ENCODE data around the gene VAPB. TPM values are rescaled to one million over a fixed set of nuclear protein-coding genes. Genes with fewer than 3 reads are reported as not detected.

VAPB gene
- total RNA-seq, 1 experiment from 2014 or later: 65.1 TPM

GRCh38 chr20:58418949-58419748 lies 30.1 kb downstream of the VAPB start:
- Histone ChIP-seq H4K91ac (ENCODE audit: insufficient read length, low read depth, low read length) (no peak overlapping the region), H2BK20ac (ENCODE audit: low read depth, low read length, poor library complexity, severe bottlenecking) (no peak overlapping the region), H3K18ac (ENCODE audit: insufficient read length, low read depth, low read length) (no peak overlapping the region), H4K8ac (replicated peaks; ENCODE audit: insufficient read length, low read depth, low read length) (no peak overlapping the region), H3K27ac (ENCODE audit: insufficient read length, low read depth, low read length) (no peak overlapping the region), H4K20me1 (ENCODE audit: control insufficient read depth, insufficient read depth, insufficient read length) (no peaks in the 10 kb centered on the region), H3K56ac (ENCODE audit: insufficient read length, low read depth, low read length) (no peak overlapping the region), H3K23me2 (ENCODE audit: insufficient read length, low read depth, low read length, poor library complexity, severe bottlenecking) (no peaks in the 10 kb centered on the region), H3K4me2 (ENCODE audit: insufficient read depth, insufficient read length, low read length) (no peak overlapping the region), H3K27me3 (ENCODE audit: insufficient read depth, low read length) (no peaks in the 10 kb centered on the region), H3K4me1 (ENCODE audit: insufficient read depth, low read length) (peaks cover 5% of the 10 kb centered on the region; the same call in 1 of the 2 replicates), H3K79me1 (ENCODE audit: insufficient read depth, low read depth, low read length, poor library complexity, severe bottlenecking) (no peaks in the 10 kb centered on the region), H2BK15ac (ENCODE audit: low read depth, low read length) (no peak overlapping the region), H3K14ac (ENCODE audit: insufficient read depth, low read length) (no peak overlapping the region), H3K9ac (ENCODE audit: extremely low read depth, insufficient read length, low read length) (no peak overlapping the region), H3K23ac (ENCODE audit: insufficient read length, low read depth, low read length) (no peak overlapping the region), H3T11ph (ENCODE audit: low read length) (no peak overlapping the region), H2BK12ac (ENCODE audit: insufficient read length, low read depth, low read length) (no peak overlapping the region), H4K5ac (ENCODE audit: insufficient read length, low read depth, low read length) (no peak overlapping the region), H2BK5ac (ENCODE audit: insufficient read length, low read length) (no peak overlapping the region), H3K79me2 (ENCODE audit: insufficient read depth, low read length) (peaks cover 2% of the 10 kb centered on the region; the same call in 1 of the 2 replicates), H2BK120ac (ENCODE audit: low read depth, low read length, poor library complexity, severe bottlenecking) (no peak overlapping the region), H3K9me3 (ENCODE audit: control insufficient read depth, low read depth, low read length) (no peaks in the 10 kb centered on the region), H2AFZ (ENCODE audit: low read length) (no peak overlapping the region), H3K4ac (ENCODE audit: low read depth, low read length) (no peak overlapping the region), H2AK5ac (ENCODE audit: insufficient read length, low read length) (no peak overlapping the region)
- H3K9me3 Mint-ChIP-seq: peaks cover 6% of the 10 kb centered on the region in 2 experiments
- WGBS (ENCODE audit: extremely low coverage, insufficient read length, low lambda C conversion rate): no CpG with 5 or more reads among the region's 5 CpGs
- H3K4me3 Mint-ChIP-seq: no peak overlapping the region
- H3K27me3 Mint-ChIP-seq (ENCODE audit: low read depth): no peaks in the 10 kb centered on the region
- no peak for TF ChIP-seq CTCF (conservative IDR thresholded peaks at IDR 0.05)
- H3K36me3 Mint-ChIP-seq (ENCODE audit: insufficient read depth in 1 of 3, low read depth in 3 of 3): peaks cover 22 to 32% (median 31%) of the 10 kb centered on the region in 3 experiments
- DNase-seq: no peak
- peaks cover 61 to 71% of the 10 kb centered on the region in 2 experiments for H3K4me1 Mint-ChIP-seq
- H3K27ac Mint-ChIP-seq: no peak overlapping the region; a peak in 1 of 7 replicates
